Neural progenitor cell (in vitro differentiated cells): ENCODE measurements around the gene PDE6D.

ENCODE experiments used
- CTCF ChIP-seq: fragments of 200-600 bp; sonication (generic); IDR thresholded peaks from 2 replicates; pipeline ENCODE4 v1.5.1; 2017; ENCODE audit warnings: antibody characterized with exemption, mild to moderate bottlenecking
- EZH2 ChIP-seq: fragments of 200-600 bp; sonication (generic); IDR thresholded peaks from 2 replicates; pipeline ENCODE4 v1.6.1; 2017; ENCODE audit warnings: antibody characterized with exemption, mild to moderate bottlenecking, moderate library complexity
- EZH2phosphoT487 ChIP-seq: fragments of 200-600 bp; sonication (generic); IDR thresholded peaks from 2 replicates; pipeline ENCODE4 v1.6.1; 2017; ENCODE audit warnings: antibody characterized with exemption

GRCh38 chr2:231715988-231716616 lies 65.0 kb downstream of the PDE6D start:
- TF ChIP-seq CTCF (no peak), EZH2phosphoT487 (no peak), EZH2 (no peak)
